Type B pancreatic cell (in vitro differentiated cells): ENCODE results near the gene ATG5. TPM values are rescaled to one million over a fixed set of nuclear protein-coding genes. Genes with fewer than 3 reads are reported as not detected.
A peak's percentile ranks its signal among the peaks of the same experiment; 100 is the strongest.

ENCODE experiments used
- DNase-seq: peaks from one replicate; pipeline ENCODE4 v3.0.0; 2021; ENCODE audit warnings: mixed read lengths; ENCODE audit not compliant: unreplicated experiment; ENCODE audit errors: extremely low spot score
- H3K27ac Mint-ChIP-seq: 2 replicates; pipeline ENCODE4 v1.8.0; 2021; ENCODE audit warnings: mild to moderate bottlenecking, mixed read lengths
- H3K27me3 Mint-ChIP-seq: 2 replicates; pipeline ENCODE4 v1.8.0; 2021; ENCODE audit warnings: mixed read lengths
- H3K36me3 Mint-ChIP-seq: 2 replicates; pipeline ENCODE4 v1.8.0; 2021; ENCODE audit warnings: mixed read lengths
- H3K4me1 Mint-ChIP-seq: one replicate; pipeline ENCODE4 v1.8.0; 2021; ENCODE audit warnings: mixed read lengths; ENCODE audit not compliant: unreplicated experiment
- H3K4me3 Mint-ChIP-seq: 2 replicates; pipeline ENCODE4 v1.8.0; 2021; ENCODE audit warnings: mild to moderate bottlenecking, mixed read lengths
- H3K9me3 Mint-ChIP-seq: 2 replicates; pipeline ENCODE4 v1.8.0; 2021; ENCODE audit warnings: mixed read lengths
- total RNA-seq: library from RNA; stranded (reverse); gene quantifications from 2 replicates; pipeline ENCODE4 v1.2.1, GENCODE V29; 2021; ENCODE audit warnings: low replicate concordance
- TF ChIP-seq, protein P1 (sequence below): fragments of 200-600 bp; sonication (generic); conservative IDR thresholded peaks from 2 replicates; pipeline ENCODE4 v1.5.0; 2021; ENCODE audit warnings: antibody characterized with exemption, mild to moderate bottlenecking

ATG5 gene
- total RNA-seq, 1 donor from 2014 or later = 27.8 TPM

DNA sequence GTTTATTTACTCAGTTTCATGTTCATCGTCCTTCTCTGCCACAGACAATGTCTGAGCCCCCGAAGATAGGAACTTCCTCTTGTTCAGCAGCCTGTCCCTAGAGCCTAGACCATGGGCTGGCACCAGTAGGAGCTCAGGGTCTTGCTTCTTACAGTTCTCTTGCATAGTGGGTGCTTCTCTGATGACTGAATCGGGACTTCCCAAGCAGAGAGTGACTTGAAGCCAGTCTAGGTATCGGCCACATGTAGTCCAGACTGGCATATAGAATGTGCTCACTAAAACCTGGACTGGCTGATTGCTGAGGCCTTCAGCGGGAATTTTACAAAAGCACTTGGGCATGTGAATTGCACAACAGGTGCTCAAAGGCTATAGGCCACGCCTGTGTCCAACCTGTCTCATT is 187.4 kb downstream of the ATG5 start:
- Mint-ChIP-seq H3K4me3 (no peak overlapping the region), H3K27ac (no peak overlapping the region), H3K9me3 (no peaks in the 10 kb centered on the region), H3K27me3 (no peaks in the 10 kb centered on the region), H3K4me1 (peaks cover 26% of the 10 kb centered on the region), H3K36me3 (no peaks in the 10 kb centered on the region)
- TF ChIP-seq, protein P1, sequence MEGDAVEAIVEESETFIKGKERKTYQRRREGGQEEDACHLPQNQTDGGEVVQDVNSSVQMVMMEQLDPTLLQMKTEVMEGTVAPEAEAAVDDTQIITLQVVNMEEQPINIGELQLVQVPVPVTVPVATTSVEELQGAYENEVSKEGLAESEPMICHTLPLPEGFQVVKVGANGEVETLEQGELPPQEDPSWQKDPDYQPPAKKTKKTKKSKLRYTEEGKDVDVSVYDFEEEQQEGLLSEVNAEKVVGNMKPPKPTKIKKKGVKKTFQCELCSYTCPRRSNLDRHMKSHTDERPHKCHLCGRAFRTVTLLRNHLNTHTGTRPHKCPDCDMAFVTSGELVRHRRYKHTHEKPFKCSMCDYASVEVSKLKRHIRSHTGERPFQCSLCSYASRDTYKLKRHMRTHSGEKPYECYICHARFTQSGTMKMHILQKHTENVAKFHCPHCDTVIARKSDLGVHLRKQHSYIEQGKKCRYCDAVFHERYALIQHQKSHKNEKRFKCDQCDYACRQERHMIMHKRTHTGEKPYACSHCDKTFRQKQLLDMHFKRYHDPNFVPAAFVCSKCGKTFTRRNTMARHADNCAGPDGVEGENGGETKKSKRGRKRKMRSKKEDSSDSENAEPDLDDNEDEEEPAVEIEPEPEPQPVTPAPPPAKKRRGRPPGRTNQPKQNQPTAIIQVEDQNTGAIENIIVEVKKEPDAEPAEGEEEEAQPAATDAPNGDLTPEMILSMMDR = no peak
- no peak for DNase-seq

DNA sequence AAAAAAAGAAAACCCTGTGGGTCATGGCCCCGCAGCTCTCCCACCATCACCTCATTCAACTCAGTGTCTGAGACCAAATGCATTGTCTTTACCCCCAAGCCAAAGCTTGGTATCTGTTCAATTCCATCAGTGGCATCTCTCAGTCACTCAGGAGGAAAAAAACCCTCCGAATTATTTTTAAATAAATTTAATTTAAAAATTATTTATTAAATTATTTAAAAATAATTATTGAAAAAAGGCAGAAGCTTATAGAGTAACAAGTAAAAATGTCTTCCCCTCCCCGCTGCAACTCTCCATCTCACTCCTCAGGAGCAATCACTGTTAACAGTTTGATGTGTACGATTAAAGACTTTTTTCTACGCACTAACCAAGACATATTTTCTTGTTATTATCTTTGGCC is 188.7 kb downstream of the ATG5 start:
- H3K36me3 Mint-ChIP-seq = no peaks in the 10 kb centered on the region
- H3K4me1 Mint-ChIP-seq = peaks cover 13% of the 10 kb centered on the region
- H3K27me3 Mint-ChIP-seq = no peaks in the 10 kb centered on the region
- TF ChIP-seq, protein P1 = no peak
- H3K27ac Mint-ChIP-seq = no peak overlapping the region
- no peak for DNase-seq
- no peak overlapping the region for H3K4me3 Mint-ChIP-seq
- H3K9me3 Mint-ChIP-seq = no peaks in the 10 kb centered on the region

DNA sequence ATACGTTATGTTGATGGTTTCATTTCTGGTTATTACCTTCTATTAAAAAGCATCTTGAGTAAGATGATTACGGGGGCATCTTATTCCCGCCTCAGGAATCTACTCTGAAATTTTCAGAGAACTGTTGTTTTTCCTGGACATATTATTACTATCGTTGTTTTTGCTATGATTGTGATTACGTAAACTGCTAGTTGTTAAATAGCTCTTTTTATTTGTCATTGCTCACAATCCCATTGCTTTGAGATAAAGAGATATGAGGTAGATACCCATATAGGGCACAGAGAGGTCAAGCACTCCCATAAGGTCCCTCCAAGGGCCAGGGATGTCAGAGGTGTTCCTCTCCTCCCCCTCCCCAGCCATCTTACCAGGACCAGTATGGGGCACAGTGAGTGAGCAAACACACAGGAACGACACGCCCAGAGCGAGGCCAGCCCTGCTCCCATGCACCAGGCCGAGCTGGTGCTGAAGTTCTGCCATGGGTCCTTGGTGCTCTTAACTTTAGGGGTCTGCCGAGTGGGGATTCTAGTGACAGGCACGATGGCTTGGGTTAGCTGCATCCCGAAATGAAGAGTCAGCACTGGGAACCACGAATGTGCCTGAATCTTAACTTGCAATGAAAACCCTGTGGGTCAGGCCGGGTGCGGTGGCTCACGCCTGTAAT is 189.5 kb downstream of the ATG5 start:
- H3K36me3 Mint-ChIP-seq = no peaks in the 10 kb centered on the region

DNA sequence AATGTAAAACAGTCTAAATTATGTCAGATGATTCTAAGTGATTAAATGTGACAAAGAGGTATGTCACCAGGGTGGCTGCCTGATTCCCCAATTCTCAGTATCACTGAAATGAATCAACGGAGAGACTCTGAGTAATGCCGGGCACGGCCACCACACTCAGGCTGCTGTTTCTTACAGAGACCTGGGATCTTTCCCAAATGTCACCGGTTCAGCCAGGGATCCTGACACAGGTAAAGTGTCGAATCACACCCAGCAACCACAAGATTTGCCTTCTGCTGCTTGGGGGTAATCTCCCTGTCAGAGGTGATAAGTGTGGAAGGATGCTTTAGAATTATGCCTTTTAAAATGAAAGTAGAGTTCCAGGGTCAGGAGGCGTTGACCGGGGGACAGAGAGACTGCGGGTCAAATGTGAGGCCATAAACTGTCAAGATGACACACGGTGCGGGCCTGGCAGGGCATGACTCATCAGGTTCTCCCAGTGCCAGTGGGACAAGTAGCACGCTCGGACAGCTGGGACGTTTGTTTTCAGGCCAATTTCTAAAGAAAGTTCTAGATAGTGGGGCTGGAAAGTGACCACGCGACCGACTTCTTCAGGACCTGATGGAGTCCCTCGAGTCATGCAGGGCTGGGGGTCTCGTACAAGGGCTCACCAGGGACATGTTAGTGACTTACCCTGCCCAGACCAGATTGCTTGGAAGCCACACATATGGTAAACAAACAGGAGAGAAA is 190.5 kb downstream of the ATG5 start:
- H3K36me3 Mint-ChIP-seq = no peaks in the 10 kb centered on the region
- H3K9me3 Mint-ChIP-seq = no peaks in the 10 kb centered on the region
- no peak overlapping the region for H3K4me3 Mint-ChIP-seq
- TF ChIP-seq, protein P1 = no peak
- peaks cover 9% of the 10 kb centered on the region for H3K4me1 Mint-ChIP-seq
- DNase-seq = no peak
- H3K27me3 Mint-ChIP-seq = no peaks in the 10 kb centered on the region
- H3K27ac Mint-ChIP-seq = peak overlapping the region; percentile 64

More for the DNA sequence above, 189.5 kb downstream of the ATG5 start:
- peaks cover 9% of the 10 kb centered on the region for H3K4me1 Mint-ChIP-seq
- no peak for DNase-seq
- H3K9me3 Mint-ChIP-seq = no peaks in the 10 kb centered on the region
- H3K27ac Mint-ChIP-seq = no peak overlapping the region
- H3K4me3 Mint-ChIP-seq = no peak overlapping the region
- no peaks in the 10 kb centered on the region for H3K27me3 Mint-ChIP-seq
- TF ChIP-seq, protein P1 = no peak

Other genes with a start within 250 kb of the ATG5 start
- gene PRDM1, start 239.4 kb downstream of the ATG5 start, total RNA-seq = 15.5 and 35.5 TPM in 2 replicates
- 5.8 and 17.3 TPM in 2 replicates for gene CRYBG1, start 35.0 kb upstream of the ATG5 start, total RNA-seq